Stomach (tissue), 4 donors: Measurements from ENCODE around the gene ZNF438.

Experiments used
- CTCF ChIP-seq, 7 experiments: fragments of 450-650 bp in 4 of 7; fragments of 200-600 bp in 3 of 7; sonication (generic) in 3 of 7; IDR thresholded peaks; one replicate each; pipeline ENCODE4 v1.5.1; 2016 to 2019; ENCODE audit warnings: antibody characterized with exemption in 7 of 7, control low read depth in 2 of 7, mild to moderate bottlenecking in 1 of 7
- POLR2A ChIP-seq, 4 donors: fragments of 450-650 bp; IDR thresholded peaks; one replicate each; pipeline ENCODE4 v1.6.1; 2016; ENCODE audit warnings: antibody characterized with exemption in 4 of 4, control low read depth in 2 of 4, mild to moderate bottlenecking in 1 of 4, moderate library complexity in 1 of 4

GRCh38 chr10:30833628-30833970 is 198.1 kb downstream of the ZNF438 start:
- no peak for TF ChIP-seq CTCF (IDR thresholded peaks at IDR 0.05)
- TF ChIP-seq POLR2A (IDR thresholded peaks at IDR 0.05), result no peak
